ENCODE results near the gene ADAM15. TPM values are rescaled to one million over a fixed set of nuclear protein-coding genes. Genes with fewer than 3 reads are reported as not detected.
A peak's percentile ranks its signal among the peaks of the same experiment; 100 is the strongest.

The ADAM15 gene
- total RNA-seq, 1 experiment from 2014 or later: 38.4 TPM

DNA sequence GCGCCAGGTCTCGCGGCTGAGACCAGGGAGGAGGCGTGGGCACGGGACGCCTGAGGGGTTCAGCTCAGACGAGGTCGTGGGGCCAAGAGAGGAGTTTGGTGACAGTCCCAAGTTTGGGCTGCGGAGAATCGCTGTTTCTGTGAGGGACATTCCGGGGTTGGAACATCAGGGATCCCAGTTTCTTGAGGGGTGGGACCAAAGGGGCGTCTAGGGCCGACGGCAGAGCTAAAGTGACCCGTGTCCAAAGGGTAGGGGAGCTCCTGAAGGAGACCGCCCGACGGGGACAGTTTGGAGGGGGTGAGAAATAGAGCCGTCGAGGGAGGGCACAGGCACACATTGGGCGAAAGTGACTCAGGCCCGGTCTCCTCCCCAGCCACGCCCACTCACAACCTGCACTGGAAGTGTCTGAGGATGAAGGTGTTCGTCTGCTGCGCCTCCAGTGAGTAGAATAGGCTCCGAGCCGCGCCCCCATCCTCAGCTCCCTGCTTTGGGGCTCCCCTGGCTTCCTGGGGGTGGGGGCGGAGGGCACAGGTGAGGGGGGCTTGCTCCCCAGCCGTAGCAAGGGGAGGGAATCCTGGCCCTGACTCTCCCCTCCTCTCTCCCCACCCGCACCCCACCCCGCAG lies 34.5 kb downstream of the ADAM15 start:
- Mint-ChIP-seq H3K4me3 (peak overlapping the region; percentile 95), H3K36me3 (no peaks in the 10 kb centered on the region), H3K4me1 (peaks cover 35% of the 10 kb centered on the region), H3K27me3 (ENCODE audit: low read depth) (peaks cover 38% of the 10 kb centered on the region), H3K27ac (peak overlapping the region; percentile 60), H3K9me3 (no peaks in the 10 kb centered on the region)
- CTCF ChIA-PET: interaction anchor here (0.6 to 3.1 kb wide), 64 partner anchors 9 to 605 kb away, joined by 3 to 156 read pairs (median 6); partner anchors contain the start of genes ADAM15, CKS1B, DPM3 and EFNA1
- POLR2A ChIA-PET: interaction anchor here (0.5 to 1.3 kb wide), 6 partner anchors 40 to 1086 kb away, joined by 3 to 5 read pairs (median 4); partner anchors contain the start of gene KRTCAP2
- DNase-seq (ENCODE audit: low spot score): peak; percentile 56
- TF ChIP-seq, protein P1, sequence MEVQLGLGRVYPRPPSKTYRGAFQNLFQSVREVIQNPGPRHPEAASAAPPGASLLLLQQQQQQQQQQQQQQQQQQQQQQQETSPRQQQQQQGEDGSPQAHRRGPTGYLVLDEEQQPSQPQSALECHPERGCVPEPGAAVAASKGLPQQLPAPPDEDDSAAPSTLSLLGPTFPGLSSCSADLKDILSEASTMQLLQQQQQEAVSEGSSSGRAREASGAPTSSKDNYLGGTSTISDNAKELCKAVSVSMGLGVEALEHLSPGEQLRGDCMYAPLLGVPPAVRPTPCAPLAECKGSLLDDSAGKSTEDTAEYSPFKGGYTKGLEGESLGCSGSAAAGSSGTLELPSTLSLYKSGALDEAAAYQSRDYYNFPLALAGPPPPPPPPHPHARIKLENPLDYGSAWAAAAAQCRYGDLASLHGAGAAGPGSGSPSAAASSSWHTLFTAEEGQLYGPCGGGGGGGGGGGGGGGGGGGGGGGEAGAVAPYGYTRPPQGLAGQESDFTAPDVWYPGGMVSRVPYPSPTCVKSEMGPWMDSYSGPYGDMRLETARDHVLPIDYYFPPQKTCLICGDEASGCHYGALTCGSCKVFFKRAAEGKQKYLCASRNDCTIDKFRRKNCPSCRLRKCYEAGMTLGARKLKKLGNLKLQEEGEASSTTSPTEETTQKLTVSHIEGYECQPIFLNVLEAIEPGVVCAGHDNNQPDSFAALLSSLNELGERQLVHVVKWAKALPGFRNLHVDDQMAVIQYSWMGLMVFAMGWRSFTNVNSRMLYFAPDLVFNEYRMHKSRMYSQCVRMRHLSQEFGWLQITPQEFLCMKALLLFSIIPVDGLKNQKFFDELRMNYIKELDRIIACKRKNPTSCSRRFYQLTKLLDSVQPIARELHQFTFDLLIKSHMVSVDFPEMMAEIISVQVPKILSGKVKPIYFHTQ (CRISPR knock-in tag; IDR thresholded peaks at IDR 0.05): no peak
- TF ChIP-seq, protein P2, sequence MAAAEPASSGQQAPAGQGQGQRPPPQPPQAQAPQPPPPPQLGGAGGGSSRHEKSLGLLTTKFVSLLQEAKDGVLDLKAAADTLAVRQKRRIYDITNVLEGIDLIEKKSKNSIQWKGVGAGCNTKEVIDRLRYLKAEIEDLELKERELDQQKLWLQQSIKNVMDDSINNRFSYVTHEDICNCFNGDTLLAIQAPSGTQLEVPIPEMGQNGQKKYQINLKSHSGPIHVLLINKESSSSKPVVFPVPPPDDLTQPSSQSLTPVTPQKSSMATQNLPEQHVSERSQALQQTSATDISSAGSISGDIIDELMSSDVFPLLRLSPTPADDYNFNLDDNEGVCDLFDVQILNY (CRISPR knock-in tag; IDR thresholded peaks at IDR 0.05): peak; percentile 39; the same call in 1 of the 2 replicates
- TF ChIP-seq, protein P3, sequence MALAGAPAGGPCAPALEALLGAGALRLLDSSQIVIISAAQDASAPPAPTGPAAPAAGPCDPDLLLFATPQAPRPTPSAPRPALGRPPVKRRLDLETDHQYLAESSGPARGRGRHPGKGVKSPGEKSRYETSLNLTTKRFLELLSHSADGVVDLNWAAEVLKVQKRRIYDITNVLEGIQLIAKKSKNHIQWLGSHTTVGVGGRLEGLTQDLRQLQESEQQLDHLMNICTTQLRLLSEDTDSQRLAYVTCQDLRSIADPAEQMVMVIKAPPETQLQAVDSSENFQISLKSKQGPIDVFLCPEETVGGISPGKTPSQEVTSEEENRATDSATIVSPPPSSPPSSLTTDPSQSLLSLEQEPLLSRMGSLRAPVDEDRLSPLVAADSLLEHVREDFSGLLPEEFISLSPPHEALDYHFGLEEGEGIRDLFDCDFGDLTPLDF (CRISPR knock-in tag; IDR thresholded peaks at IDR 0.05): no peak
- peak; percentile 0; the same call in 1 of the 2 replicates for ATAC-seq

DNA sequence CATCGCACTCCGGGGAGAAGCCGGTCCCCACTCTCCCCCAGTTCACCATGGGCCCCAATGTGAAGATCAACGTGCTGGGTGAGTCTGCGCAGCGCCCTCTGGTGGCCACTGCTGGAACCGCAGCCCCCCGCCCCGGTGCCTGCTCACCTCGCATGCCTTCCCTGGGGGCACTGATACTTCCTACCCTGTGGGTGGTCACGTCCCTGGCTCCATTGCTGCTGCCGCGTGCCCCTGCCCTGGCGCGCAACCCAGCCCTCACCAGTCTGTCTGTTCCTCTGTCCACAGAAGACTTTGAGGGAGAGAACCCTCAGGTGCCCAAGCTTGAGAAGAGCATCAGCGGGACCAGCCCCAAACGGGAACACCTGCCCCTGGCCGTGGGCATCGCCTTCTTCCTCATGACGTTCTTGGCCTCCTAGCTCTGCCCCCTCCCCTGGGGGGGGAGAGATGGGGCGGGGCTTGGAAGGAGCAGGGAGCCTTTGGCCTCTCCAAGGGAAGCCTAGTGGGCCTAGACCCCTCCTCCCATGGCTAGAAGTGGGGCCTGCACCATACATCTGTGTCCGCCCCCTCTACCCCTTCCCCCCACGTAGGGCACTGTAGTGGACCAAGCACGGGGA lies 35.1 kb downstream of the ADAM15 start:
- no peaks in the 10 kb centered on the region for H3K9me3 Mint-ChIP-seq
- no peak overlapping the region for H3K27ac Mint-ChIP-seq
- DNase-seq (ENCODE audit: low spot score): peak; percentile 93
- peak; percentile 6 for ATAC-seq
- H3K36me3 Mint-ChIP-seq: no peaks in the 10 kb centered on the region
- H3K4me3 Mint-ChIP-seq: peak overlapping the region; percentile 95
- H3K4me1 Mint-ChIP-seq: peaks cover 37% of the 10 kb centered on the region
- TF ChIP-seq, protein P1 (CRISPR knock-in tag; IDR thresholded peaks at IDR 0.05): no peak
- no peak for TF ChIP-seq SOX15 (CRISPR knock-in tag; IDR thresholded peaks at IDR 0.05)
- TF ChIP-seq ATF1 (CRISPR knock-in tag; IDR thresholded peaks at IDR 0.05): no peak
- TF ChIP-seq, protein P4, sequence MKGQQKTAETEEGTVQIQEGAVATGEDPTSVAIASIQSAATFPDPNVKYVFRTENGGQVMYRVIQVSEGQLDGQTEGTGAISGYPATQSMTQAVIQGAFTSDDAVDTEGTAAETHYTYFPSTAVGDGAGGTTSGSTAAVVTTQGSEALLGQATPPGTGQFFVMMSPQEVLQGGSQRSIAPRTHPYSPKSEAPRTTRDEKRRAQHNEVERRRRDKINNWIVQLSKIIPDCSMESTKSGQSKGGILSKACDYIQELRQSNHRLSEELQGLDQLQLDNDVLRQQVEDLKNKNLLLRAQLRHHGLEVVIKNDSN (CRISPR knock-in tag; IDR thresholded peaks at IDR 0.05): no peak
- TF ChIP-seq, protein P5, sequence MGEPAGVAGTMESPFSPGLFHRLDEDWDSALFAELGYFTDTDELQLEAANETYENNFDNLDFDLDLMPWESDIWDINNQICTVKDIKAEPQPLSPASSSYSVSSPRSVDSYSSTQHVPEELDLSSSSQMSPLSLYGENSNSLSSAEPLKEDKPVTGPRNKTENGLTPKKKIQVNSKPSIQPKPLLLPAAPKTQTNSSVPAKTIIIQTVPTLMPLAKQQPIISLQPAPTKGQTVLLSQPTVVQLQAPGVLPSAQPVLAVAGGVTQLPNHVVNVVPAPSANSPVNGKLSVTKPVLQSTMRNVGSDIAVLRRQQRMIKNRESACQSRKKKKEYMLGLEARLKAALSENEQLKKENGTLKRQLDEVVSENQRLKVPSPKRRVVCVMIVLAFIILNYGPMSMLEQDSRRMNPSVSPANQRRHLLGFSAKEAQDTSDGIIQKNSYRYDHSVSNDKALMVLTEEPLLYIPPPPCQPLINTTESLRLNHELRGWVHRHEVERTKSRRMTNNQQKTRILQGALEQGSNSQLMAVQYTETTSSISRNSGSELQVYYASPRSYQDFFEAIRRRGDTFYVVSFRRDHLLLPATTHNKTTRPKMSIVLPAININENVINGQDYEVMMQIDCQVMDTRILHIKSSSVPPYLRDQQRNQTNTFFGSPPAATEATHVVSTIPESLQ (CRISPR knock-in tag; IDR thresholded peaks at IDR 0.05): no peak
- TF ChIP-seq, protein P6, sequence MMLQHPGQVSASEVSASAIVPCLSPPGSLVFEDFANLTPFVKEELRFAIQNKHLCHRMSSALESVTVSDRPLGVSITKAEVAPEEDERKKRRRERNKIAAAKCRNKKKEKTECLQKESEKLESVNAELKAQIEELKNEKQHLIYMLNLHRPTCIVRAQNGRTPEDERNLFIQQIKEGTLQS (CRISPR knock-in tag; conservative IDR thresholded peaks at IDR 0.05): no peak
- 0 out of 2 replicates have a peak, but pooled peaks have one; percentile 17 for TF ChIP-seq ETV6 (CRISPR knock-in tag; IDR thresholded peaks at IDR 0.05)
- 0 out of 2 replicates have a peak, but pooled peaks have one; percentile 16 for TF ChIP-seq FOXK1 (CRISPR knock-in tag; IDR thresholded peaks at IDR 0.05)
- TF ChIP-seq, protein P7, sequence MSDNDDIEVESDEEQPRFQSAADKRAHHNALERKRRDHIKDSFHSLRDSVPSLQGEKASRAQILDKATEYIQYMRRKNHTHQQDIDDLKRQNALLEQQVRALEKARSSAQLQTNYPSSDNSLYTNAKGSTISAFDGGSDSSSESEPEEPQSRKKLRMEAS (CRISPR knock-in tag; IDR thresholded peaks at IDR 0.05): peak; percentile 61
- TF ChIP-seq, protein P8, sequence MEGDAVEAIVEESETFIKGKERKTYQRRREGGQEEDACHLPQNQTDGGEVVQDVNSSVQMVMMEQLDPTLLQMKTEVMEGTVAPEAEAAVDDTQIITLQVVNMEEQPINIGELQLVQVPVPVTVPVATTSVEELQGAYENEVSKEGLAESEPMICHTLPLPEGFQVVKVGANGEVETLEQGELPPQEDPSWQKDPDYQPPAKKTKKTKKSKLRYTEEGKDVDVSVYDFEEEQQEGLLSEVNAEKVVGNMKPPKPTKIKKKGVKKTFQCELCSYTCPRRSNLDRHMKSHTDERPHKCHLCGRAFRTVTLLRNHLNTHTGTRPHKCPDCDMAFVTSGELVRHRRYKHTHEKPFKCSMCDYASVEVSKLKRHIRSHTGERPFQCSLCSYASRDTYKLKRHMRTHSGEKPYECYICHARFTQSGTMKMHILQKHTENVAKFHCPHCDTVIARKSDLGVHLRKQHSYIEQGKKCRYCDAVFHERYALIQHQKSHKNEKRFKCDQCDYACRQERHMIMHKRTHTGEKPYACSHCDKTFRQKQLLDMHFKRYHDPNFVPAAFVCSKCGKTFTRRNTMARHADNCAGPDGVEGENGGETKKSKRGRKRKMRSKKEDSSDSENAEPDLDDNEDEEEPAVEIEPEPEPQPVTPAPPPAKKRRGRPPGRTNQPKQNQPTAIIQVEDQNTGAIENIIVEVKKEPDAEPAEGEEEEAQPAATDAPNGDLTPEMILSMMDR (IDR thresholded peaks at IDR 0.05): peak; percentile 100
- no peak for TF ChIP-seq TP53 (CRISPR knock-in tag; IDR thresholded peaks at IDR 0.05)
- TF ChIP-seq, protein P9, sequence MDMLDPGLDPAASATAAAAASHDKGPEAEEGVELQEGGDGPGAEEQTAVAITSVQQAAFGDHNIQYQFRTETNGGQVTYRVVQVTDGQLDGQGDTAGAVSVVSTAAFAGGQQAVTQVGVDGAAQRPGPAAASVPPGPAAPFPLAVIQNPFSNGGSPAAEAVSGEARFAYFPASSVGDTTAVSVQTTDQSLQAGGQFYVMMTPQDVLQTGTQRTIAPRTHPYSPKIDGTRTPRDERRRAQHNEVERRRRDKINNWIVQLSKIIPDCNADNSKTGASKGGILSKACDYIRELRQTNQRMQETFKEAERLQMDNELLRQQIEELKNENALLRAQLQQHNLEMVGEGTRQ (CRISPR knock-in tag; IDR thresholded peaks at IDR 0.05): no peak
- peaks cover 34% of the 10 kb centered on the region for H3K27me3 Mint-ChIP-seq (ENCODE audit: low read depth)
- ChIA-PET POLR2A (interaction anchor here (0.5 kb wide), 1 partner anchor 1087 kb away, joined by 3 read pairs; no protein-coding TSS in a partner anchor), CTCF (interaction anchor here (0.6 to 3.1 kb wide), 45 partner anchors 9 to 606 kb away, joined by 3 to 156 read pairs (median 7); partner anchors contain the start of genes ADAM15, CKS1B, DPM3 and EFNA4)

Data from WTC11 (cell line).